ENCODE data around the gene BNC2.

The BNC2 gene

GRCh38 chr9:16411311-16411710, 459.2 kb downstream of the BNC2 start:
- Histone ChIP-seq H3F3A (ENCODE audit: low read depth) (no peaks in the 10 kb centered on the region), H3K9me3 (ENCODE audit: insufficient read depth, low read depth, low read length) (no peaks in the 10 kb centered on the region), H4K20me1 (ENCODE audit: insufficient read depth, low read length, poor library complexity, severe bottlenecking) (no peaks in the 10 kb centered on the region), H3K9ac (ENCODE audit: low read depth, low read length, poor library complexity, severe bottlenecking) (no peak overlapping the region), H3K79me2 (ENCODE audit: insufficient read depth, low read length) (no peaks in the 10 kb centered on the region), H3K36me3 (ENCODE audit: insufficient read depth, low read length) (no peaks in the 10 kb centered on the region), H3K4me3 (ENCODE audit: low read length, poor library complexity, severe bottlenecking) (no peak overlapping the region), H3K4me2 (ENCODE audit: low read depth, low read length, poor library complexity, severe bottlenecking) (no peak overlapping the region), H3K9me2 (replicated peaks; ENCODE audit: low read depth, low read length) (no peaks in the 10 kb centered on the region), H3K27me3 (ENCODE audit: insufficient read depth, low read length, poor library complexity, severe bottlenecking) (no peaks in the 10 kb centered on the region), H2AFZ (ENCODE audit: low read length) (no peak overlapping the region), H3K4me1 (ENCODE audit: insufficient read depth, low read length, poor library complexity, severe bottlenecking) (no peaks in the 10 kb centered on the region)
- TF ChIP-seq CTCF (conservative IDR thresholded peaks at IDR 0.05; ENCODE audit: low read length), result no peak
- TF ChIP-seq EZH2phosphoT487 (IDR thresholded peaks at IDR 0.05; ENCODE audit: borderline replicate concordance), result no peak

GRCh38 chr9:16410601-16411280, 459.7 kb downstream of the BNC2 start:
- H3K27me3 ChIP-seq (ENCODE audit: insufficient read depth, low read length, poor library complexity, severe bottlenecking), result no peaks in the 10 kb centered on the region
- H3K4me3 ChIP-seq (ENCODE audit: low read length, poor library complexity, severe bottlenecking), result no peak overlapping the region
- TF ChIP-seq EZH2phosphoT487 (IDR thresholded peaks at IDR 0.05; ENCODE audit: borderline replicate concordance), result no peak
- no peak for TF ChIP-seq CTCF (conservative IDR thresholded peaks at IDR 0.05; ENCODE audit: low read length)
- no peaks in the 10 kb centered on the region for H3K36me3 ChIP-seq (ENCODE audit: insufficient read depth, low read length)
- no peak overlapping the region for H3K4me2 ChIP-seq (ENCODE audit: low read depth, low read length, poor library complexity, severe bottlenecking)
- no peak overlapping the region for H3K9ac ChIP-seq (ENCODE audit: low read depth, low read length, poor library complexity, severe bottlenecking)
- H4K20me1 ChIP-seq (ENCODE audit: insufficient read depth, low read length, poor library complexity, severe bottlenecking), result no peaks in the 10 kb centered on the region
- no peaks in the 10 kb centered on the region for H3K4me1 ChIP-seq (ENCODE audit: insufficient read depth, low read length, poor library complexity, severe bottlenecking)
- no peaks in the 10 kb centered on the region for H3K9me3 ChIP-seq (ENCODE audit: insufficient read depth, low read depth, low read length)
- no peaks in the 10 kb centered on the region for H3K9me2 ChIP-seq (replicated peaks; ENCODE audit: low read depth, low read length)
- no peak overlapping the region for H2AFZ ChIP-seq (ENCODE audit: low read length)
- no peaks in the 10 kb centered on the region for H3K79me2 ChIP-seq (ENCODE audit: insufficient read depth, low read length)
- no peaks in the 10 kb centered on the region for H3F3A ChIP-seq (ENCODE audit: low read depth)

- H3K4me2 ChIP-seq (ENCODE audit: low read depth, low read length, poor library complexity, severe bottlenecking), result no peak overlapping the region
- TF ChIP-seq EZH2phosphoT487 (IDR thresholded peaks at IDR 0.05; ENCODE audit: borderline replicate concordance), result no peak
- TF ChIP-seq CTCF (conservative IDR thresholded peaks at IDR 0.05; ENCODE audit: low read length), result no peak
- no peaks in the 10 kb centered on the region for H3K9me3 ChIP-seq (ENCODE audit: insufficient read depth, low read depth, low read length)
- no peaks in the 10 kb centered on the region for H3K27me3 ChIP-seq (ENCODE audit: insufficient read depth, low read length, poor library complexity, severe bottlenecking)
- no peaks in the 10 kb centered on the region for H3K36me3 ChIP-seq (ENCODE audit: insufficient read depth, low read length)
- H3K9ac ChIP-seq (ENCODE audit: low read depth, low read length, poor library complexity, severe bottlenecking), result no peak overlapping the region
- H3K4me1 ChIP-seq (ENCODE audit: insufficient read depth, low read length, poor library complexity, severe bottlenecking), result no peaks in the 10 kb centered on the region
- H3K4me3 ChIP-seq (ENCODE audit: low read length, poor library complexity, severe bottlenecking), result no peak overlapping the region
- H3K9me2 ChIP-seq (replicated peaks; ENCODE audit: low read depth, low read length), result no peaks in the 10 kb centered on the region
- H4K20me1 ChIP-seq (ENCODE audit: insufficient read depth, low read length, poor library complexity, severe bottlenecking), result no peaks in the 10 kb centered on the region
- H3K79me2 ChIP-seq (ENCODE audit: insufficient read depth, low read length), result no peaks in the 10 kb centered on the region
- H3F3A ChIP-seq (ENCODE audit: low read depth), result no peaks in the 10 kb centered on the region
- no peak overlapping the region for H2AFZ ChIP-seq (ENCODE audit: low read length)
Measured at GRCh38 chr9:16407617-16408016, 462.9 kb downstream of the BNC2 start.

Data from Loucy (cell line).